ENCODE measurements around the gene RAP1GAP.

GRCh38 chr1:21572221-21572620 is 96.9 kb downstream of the RAP1GAP start:
- TF ChIP-seq POLR2AphosphoS5 (IDR thresholded peaks at IDR 0.05) (no peak), CTCF (IDR thresholded peaks at IDR 0.05) (no peak), POLR2A (IDR thresholded peaks at IDR 0.05) (no peak)

Measured in transverse colon (tissue), 4 donors.